H7 (cell line): Measurements from ENCODE around the gene WNT7B. TPM values are rescaled to one million over a fixed set of nuclear protein-coding genes. Genes with fewer than 3 reads are reported as not detected.

Experiments used
- DNase-seq: peaks from one replicate; pipeline ENCODE4 v3.0.0; 2012
- H3K27me3 ChIP-seq: 2 replicates; pipeline ENCODE4 v1.6.0; 2011; ENCODE audit warnings: mild to moderate bottlenecking, low read length; ENCODE audit not compliant: control insufficient read depth, insufficient read depth
- H3K36me3 ChIP-seq: replicated peaks from 2 replicates; pipeline ENCODE4 v1.5.1; 2011; ENCODE audit warnings: low read length; ENCODE audit not compliant: control insufficient read depth, insufficient read depth
- H3K4me3 ChIP-seq: 2 replicates; pipeline ENCODE4 v1.5.1; 2011; ENCODE audit warnings: low read depth, mild to moderate bottlenecking, control low read depth, low read length, moderate library complexity; ENCODE audit not compliant: insufficient read depth
- total RNA-seq: library from RNA; depleted of rRNA; stranded (reverse); fragments of >200 nt; shearing (Covaris generic); gene quantifications from 2 replicates; pipeline ENCODE4 v1.2.3, GENCODE V29; 2014

WNT7B gene
- total RNA-seq, 1 experiment from 2014 or later, result 0.10 TPM

- no peak overlapping the region for H3K4me3 ChIP-seq
- H3K27me3 ChIP-seq, result no peaks in the 10 kb centered on the region
- no peak for DNase-seq
- H3K36me3 ChIP-seq, result no peaks in the 10 kb centered on the region
These were observed 79.2 kb downstream of the WNT7B start for GRCh38 chr22:45897736-45898135.

- H3K27me3 ChIP-seq, result no peaks in the 10 kb centered on the region
- no peak for DNase-seq
- H3K4me3 ChIP-seq, result no peak overlapping the region
- H3K36me3 ChIP-seq, result no peaks in the 10 kb centered on the region
These were observed 79.9 kb downstream of the WNT7B start for GRCh38 chr22:45896964-45897538.

GRCh38 chr22:45896153-45896951, 80.6 kb downstream of the WNT7B start:
- no peaks in the 10 kb centered on the region for H3K36me3 ChIP-seq
- peak; percentile 89 for DNase-seq
- H3K27me3 ChIP-seq, result no peaks in the 10 kb centered on the region
- H3K4me3 ChIP-seq, result no peak overlapping the region

DNA sequence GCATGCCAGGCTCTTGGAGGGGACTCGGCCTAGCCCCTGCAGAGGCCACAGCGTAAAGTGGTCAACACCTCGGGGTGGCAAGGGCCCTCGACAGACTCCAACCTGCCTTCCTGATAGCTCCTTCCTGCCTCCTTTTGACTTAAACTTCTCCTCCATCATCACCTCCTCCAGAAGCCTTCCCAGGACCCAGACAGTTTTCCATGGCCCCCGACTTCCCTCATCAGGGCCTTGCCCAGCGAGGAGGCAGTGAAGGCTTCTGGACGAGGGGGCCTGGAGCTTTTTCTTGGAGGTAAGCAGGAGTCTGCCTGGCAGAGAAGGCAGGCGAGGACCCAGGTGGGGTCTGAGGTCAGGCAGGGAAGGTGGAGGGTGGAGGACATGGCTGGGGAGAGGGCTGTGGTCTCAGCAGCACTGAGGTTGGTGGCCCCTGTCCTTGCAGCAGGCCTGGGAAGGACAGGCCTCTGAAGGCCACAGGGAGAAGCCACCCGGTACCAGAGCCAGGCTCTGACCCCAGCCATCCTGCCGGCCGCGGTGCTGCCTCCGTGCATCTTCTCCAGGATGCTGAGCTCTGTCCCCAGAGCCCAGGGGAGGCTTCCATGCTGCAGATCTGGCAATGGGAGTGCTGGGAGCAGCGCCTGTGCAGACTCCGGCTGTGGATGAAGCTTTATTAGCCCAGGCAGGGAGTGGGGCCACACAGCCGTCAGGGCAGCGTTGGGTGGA, 81.4 kb downstream of the WNT7B start:
- Histone ChIP-seq H3K36me3 (no peaks in the 10 kb centered on the region), H3K4me3 (no peak overlapping the region), H3K27me3 (no peaks in the 10 kb centered on the region)
- DNase-seq, result no peak

- Histone ChIP-seq H3K4me3 (no peak overlapping the region), H3K36me3 (no peaks in the 10 kb centered on the region), H3K27me3 (no peaks in the 10 kb centered on the region)
- DNase-seq, result no peak
These were observed 83.4 kb downstream of the WNT7B start for GRCh38 chr22:45893516-45893915.

DNA sequence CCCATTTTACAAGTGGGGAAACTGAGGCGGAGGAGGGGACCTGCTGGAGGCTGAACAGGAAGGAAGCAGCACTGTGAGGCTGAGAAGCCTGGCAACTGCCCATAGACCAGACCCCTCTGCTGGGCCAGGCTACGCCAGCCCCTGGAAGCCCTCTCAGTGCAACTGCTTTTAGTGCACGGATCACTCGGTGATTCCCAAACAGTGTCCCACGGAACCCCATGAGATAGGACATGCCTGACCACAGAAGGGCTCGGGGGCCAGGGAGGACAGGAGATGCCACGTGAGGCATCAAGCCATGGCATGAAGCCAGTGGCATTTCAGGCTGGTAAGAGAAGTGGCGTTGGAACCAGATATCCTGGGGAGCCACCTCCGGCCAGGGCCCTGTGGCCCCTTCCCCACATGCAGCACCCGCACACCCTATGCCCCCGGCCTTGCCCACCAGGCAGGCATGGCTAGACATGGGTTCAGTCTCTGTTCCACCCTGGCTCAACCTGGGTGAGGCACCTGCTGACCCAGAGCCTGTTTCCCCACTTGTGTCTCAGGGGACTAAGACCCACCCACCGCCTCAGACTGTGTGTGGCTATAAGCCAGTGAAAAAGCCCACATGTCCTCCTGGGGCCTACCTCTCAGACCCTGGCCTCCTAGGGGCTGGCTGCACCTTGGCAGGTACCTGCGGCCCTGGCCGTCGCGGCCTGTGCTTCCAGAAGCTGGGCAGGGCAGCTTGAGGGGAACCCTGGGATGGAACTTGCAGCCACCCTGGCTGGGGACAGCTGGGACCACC, 84.1 kb downstream of the WNT7B start:
- no peak for DNase-seq
- no peaks in the 10 kb centered on the region for H3K27me3 ChIP-seq
- H3K36me3 ChIP-seq, result no peaks in the 10 kb centered on the region

GRCh38 chr22:45891996-45892621, 84.9 kb downstream of the WNT7B start:
- H3K4me3 ChIP-seq, result no peak overlapping the region
- DNase-seq, result no peak
- H3K36me3 ChIP-seq, result no peaks in the 10 kb centered on the region
- no peaks in the 10 kb centered on the region for H3K27me3 ChIP-seq

More for the DNA sequence above, 84.1 kb downstream of the WNT7B start:
- H3K4me3 ChIP-seq, result no peak overlapping the region

- DNase-seq, result no peak
These were observed 85.4 kb downstream of the WNT7B start for GRCh38 chr22:45891471-45891995.

DNA sequence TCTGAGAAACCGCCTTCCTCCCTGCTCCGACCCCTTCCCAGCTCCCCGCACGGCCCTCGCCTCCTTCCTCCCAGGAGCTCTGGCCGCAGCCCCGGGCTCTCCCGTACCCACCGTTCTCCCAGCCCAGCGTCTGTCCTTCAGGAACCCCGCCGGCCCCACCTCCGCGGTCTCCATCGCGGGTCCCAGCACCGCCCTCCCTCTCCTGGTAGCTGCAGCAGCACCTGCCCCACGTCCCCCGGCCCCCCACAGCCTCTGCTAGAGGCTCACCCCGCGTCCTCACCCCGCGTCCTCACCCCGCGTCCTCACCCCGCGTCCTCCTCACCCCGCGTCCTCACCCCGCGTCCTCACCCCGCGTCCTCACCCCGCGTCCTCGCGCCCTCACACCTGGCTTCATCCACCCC, 85.9 kb downstream of the WNT7B start:
- Histone ChIP-seq H3K36me3 (no peaks in the 10 kb centered on the region), H3K27me3 (no peaks in the 10 kb centered on the region), H3K4me3 (no peak overlapping the region)
- DNase-seq, result peak; percentile 79

More at GRCh38 chr22:45891471-45891995, 85.4 kb downstream of the WNT7B start:
- H3K36me3 ChIP-seq, result no peaks in the 10 kb centered on the region
- no peak overlapping the region for H3K4me3 ChIP-seq
- H3K27me3 ChIP-seq, result no peaks in the 10 kb centered on the region

DNA sequence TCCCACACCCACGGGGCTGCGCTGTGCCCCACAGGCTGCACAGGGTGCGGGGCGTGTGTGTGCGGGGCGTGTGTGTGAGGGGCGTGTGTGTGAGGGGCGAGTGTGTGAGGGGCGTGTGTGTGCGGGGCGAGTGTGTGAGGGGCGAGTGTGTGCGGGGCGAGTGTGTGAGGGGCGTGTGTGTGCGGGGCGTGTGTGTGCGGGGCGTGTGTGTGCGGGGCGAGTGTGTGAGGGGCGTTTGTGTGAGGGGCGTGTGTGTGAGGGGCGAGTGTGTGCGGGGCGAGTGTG, 86.7 kb downstream of the WNT7B start:
- Histone ChIP-seq H3K36me3 (no peaks in the 10 kb centered on the region), H3K4me3 (no peak overlapping the region)
- no peak for DNase-seq

DNA sequence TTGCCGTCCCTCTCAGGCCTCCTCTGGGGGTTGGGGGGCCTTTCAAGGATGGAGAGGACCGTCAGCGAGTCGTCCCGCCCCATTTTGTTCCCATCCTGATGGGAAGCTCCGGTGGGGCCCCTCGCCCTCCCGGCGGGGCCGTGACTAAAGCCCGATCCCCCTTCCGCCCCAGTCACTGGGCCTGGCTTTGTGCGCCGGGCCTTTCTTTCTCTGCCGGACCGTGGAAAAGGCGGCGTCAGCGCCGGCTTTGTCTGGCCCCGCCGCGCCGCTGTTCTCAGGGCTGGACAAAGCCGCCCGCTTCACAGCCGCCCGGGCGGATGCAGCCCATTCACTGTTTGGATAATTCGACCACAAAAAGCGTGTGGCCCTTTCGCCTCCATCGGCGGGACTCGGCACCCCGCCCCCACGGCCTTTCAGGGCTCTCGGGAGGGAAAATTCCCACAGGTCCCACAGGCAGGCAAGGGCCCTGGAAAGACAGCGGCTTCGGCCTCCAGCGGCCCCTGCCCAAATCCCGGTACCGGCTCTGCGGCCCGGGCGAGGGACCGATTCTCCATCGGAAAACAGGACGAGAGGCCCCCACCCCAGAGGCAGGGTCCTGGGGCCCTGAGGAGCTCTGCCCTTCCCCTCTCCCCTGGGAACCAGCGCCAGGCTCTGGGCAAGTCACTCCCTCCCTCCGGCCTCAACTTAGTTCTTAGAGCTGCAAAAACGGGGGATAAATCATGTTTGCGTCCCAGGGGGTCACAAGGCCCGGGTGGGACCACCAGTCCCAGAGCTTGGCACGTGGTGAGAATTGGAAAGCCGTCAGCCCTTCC, 87.2 kb downstream of the WNT7B start:
- Histone ChIP-seq H3K36me3 (no peaks in the 10 kb centered on the region), H3K27me3 (no peaks in the 10 kb centered on the region), H3K4me3 (no peak overlapping the region)
- DNase-seq, result no peak

More for the DNA sequence above, 86.7 kb downstream of the WNT7B start:
- no peaks in the 10 kb centered on the region for H3K27me3 ChIP-seq

GRCh38 chr22:45889093-45889538, 87.8 kb downstream of the WNT7B start:
- H3K4me3 ChIP-seq, result no peak overlapping the region
- DNase-seq, result no peak

More at GRCh38 chr22:45889093-45889538, 87.8 kb downstream of the WNT7B start:
- Histone ChIP-seq H3K27me3 (no peaks in the 10 kb centered on the region), H3K36me3 (no peaks in the 10 kb centered on the region)
